Pons (tissue), 1 donor: ENCODE measurements around the gene ZNF14.
"Not testable (repeated sequence)": the region's sequence is repeated elsewhere in the genome, so short reads cannot be mapped to it uniquely, and the experiment has no call there.

Experiments used
- DNase-seq: peaks from one replicate; pipeline ENCODE4 v3.0.0-alpha.2; 2016; ENCODE audit warnings: low spot score

ZNF14 gene

DNA sequence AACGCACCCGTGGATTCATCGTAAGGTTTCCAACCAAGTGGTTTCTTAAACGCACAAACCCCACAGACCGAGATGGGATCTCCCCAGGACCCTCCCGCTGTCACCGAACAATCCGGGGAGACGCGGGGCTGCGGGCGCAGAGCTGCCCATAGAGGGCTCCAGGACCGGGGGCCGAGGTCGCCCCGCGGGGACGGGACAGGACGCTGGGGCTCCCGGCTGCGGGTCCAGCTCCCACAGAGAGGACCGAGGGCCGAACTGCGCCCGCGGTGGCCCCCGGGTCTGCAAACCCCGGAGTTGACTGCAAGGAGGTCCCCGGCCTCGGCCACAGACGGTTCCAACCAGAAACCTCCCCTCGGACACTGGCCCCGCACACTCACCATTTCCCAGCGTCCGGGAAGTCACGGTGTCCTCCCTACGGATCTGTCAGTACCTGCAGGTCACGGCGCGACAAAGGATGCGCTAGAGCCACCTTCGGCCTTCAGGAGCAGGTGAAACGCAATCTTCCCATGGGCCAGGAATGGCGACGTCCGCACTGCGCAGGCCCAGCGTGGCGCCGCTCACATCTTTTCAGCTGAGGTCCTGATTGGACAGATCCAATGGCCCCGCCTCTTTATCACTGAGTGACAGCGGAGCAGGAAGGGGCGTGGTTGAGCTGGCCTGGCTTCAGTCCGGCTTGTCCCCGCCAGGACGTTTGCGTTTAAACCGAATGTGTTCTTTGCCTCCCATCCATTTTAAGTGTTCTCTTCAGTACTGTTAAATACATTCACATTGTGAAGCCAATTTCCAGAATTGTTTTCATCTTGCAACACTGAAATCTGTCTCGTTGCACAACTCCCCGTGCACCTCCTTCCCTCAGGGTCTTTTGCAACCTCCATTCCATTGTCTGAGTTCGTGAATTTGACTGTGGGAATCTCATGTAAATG, at the start of gene ZNF14:
Gene ZNF14 (minus strand): TSS at position 534 of the 923 bp plus-strand sequence. CDS start 154 bp downstream, at position 380.
- peak; percentile 94 for DNase-seq

DNA sequence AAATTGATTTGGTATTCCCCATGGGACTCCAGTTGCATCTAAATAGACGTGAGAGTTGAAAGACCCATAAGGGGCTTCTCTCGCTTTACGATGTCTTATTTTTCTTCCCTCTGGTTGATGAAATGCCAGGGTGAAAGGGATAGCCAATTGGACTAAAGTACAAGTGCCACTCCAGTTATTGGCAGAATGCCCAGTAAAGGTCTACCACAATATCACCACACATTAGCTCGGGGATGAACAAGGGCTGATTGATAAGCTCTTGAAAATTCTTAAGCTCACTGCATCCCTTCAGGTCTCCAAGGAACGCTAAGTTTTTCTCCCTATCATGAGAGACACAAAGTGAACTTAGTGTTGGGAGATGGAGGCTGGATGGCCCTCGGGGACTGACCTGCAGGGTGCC, 48.9 kb upstream of the ZNF14 start:
- DNase-seq: peak; percentile 42

DNA sequence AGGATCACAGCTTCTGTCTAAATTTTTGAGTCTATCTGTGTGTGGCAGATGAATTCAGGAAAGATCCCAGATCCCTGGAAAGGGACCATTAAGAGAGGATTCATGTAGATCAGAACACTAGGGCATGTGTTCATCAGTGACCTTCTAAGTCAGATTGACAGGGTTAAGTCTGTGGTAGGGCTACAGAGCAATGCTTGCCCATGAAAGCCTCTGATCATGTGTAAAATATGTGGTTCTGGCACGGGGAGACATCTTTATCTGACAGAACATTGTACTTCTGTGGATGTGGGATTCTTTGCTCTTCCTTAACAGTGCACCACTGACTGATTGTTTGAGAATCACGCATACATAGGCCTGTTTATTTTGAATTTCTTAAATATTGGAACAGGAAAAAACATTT, 45.8 kb upstream of the ZNF14 start:
- no peak for DNase-seq

DNA sequence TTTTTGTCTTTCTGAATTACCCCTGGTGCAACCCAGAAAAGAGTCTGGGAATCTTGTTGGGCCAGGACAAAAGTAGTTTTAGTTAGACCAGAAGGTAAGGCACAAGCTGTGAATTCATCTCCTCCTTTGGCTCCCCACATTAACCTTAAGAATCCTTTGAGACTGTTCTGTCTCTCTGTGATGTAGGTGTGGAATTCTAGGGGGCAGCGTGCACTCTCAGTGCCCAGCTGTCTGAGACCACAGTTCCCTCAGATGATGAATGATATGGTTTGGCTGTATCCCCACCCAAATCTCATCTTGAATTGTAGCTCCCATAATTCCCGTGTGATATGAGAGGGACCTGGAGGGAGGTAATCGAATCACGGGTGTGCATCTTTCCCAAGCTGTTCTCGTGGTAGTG, 44.8 kb upstream of the ZNF14 start:
- DNase-seq: no peak

DNA sequence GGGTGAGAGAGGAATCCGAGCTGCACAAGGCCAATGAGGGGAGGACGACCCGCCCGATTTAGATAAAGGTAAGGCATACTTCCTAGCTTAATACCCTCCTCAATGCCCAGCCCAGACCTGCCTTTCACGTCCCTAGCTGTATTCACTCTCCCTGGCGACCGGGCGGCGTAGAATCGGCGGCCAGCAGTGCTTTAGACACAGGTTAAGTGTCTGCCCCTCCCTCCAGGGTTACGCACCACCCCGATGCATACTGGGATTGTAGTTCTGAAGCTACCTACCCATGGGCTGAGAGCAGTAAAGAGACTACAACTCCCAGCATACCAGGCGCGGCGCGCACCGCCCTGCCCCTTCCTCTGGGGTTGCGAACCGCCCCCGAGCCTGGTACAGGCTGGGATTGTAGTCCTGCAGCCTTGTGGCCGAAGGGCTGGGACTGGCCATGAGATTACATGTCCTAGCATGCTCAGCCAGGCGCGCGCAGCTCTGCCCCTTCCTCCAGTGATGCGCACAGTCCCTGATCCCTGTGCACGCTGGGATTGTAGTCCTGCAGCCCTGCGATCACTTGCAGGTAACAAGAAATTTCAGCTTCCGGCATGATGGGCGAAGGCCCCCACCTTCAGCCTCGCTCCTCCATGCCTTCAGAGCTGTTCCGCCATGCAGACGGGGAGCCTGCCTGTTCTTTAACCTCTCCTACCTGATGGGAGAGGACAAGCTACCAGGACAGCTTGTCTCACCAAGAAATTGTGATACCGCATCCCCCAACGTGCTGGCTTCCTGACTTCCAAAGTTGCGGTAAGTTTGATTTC, 43.5 kb upstream of the ZNF14 start:
- peak; percentile 99 for DNase-seq

DNA sequence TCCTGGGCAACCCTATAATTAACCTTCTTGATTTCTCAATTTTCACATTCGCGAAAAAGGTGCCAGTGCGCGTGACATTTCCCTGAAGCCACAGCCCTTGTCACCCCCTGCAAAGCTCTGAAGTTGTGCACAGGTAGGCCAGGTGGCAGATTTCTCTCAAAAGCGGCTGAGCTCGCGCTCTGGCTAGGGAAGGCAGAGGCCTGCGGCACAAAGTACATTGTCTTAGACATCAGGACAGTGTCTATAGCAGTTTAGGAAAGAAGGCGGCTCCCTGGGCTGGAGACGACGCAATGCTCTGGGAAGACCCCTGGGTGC, 42.9 kb upstream of the ZNF14 start:
- DNase-seq: peak; percentile 11

DNA sequence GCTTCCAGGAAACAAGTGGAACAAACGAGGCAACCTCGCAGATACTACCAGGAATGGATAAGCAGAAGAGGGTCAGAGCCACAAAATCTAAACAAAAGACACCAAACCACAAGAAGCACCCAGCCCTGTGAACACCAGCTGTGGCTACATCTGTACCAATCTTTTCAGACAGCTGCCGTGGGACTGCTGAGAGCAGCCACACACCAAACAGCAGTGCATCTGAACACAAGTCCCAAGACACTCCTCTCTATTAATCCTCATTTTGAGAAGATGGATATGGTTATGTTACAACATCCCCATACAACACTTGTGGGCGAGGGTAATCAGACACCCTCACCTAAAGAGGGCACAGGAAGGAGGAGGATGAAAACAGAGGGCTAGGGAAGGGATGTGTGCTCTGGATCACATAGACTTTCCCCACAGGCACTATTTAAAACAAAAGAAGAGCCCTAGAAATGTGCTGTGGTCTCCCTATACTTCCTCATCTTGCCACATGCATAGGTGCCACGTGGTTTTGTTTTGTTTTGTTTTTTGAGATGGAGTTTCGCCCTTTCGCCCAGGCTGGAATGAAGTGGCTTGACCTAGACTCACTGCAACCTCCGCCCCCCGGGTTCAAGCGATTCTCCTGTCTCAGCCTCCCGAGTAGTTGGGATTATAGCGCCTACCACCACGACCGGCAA, 41.6 kb upstream of the ZNF14 start:
- no peak for DNase-seq

DNA sequence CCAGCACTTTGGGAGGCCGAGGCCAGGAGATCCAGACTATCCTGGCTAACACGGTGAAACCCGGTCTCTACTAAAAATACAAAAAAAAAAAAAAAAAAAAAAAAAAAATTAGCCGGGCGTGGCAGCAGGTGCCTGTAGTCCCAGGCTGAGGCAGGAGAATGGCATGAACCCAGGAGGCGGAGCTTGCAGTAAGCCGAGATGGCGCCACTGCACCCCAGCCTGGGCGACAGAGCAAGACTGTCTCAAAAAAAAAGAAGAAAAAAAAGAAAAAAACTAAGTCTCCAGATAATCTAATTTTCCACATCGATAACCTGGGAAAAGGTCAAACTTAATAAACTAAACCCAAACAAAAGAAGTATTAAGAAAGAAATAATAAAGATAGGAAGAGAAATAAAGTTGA, 39.1 kb upstream of the ZNF14 start:
- DNase-seq: not testable (repeated sequence)

DNA sequence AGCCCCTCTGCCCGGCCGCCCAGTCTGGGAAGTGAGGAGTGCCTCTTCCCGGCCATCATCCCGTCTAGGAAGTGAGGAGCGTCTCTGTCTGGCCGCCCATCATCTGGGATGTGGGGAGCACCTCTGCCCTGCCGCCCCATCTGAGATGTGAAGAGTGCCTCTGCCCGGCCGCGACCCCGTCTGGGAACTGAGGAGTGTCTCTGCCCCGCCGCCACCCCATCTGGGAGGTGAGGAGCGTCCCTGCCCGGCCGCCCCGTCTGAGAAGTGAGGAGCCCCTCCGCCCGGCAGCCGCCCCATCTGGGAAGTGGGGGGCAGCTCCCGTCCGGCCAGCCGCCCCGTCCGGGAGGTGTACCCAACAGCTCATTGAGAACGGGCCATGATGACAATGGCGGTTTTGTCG, 37.1 kb upstream of the ZNF14 start:
- DNase-seq: not testable (repeated sequence)

DNA sequence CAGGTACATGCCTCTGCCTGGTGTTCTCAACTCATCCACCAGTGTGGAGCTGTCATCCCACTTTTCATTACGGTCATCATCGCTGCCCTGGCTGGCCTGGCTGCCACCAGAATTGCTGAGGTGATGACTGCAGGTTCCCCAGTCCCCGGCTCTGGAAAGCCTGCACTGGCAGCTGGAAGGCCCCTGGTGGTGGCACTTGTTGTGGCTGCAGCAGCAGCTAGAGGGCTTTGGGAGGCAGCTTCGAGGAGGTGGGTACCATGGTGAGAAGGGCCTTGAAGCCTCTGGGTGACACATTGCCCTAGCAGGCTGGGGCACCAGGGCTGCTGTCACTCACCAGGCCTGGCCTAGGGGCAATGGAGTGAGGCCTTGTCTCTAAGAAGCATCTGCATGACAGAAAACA, 25.3 kb upstream of the ZNF14 start:
- DNase-seq: no peak

DNA sequence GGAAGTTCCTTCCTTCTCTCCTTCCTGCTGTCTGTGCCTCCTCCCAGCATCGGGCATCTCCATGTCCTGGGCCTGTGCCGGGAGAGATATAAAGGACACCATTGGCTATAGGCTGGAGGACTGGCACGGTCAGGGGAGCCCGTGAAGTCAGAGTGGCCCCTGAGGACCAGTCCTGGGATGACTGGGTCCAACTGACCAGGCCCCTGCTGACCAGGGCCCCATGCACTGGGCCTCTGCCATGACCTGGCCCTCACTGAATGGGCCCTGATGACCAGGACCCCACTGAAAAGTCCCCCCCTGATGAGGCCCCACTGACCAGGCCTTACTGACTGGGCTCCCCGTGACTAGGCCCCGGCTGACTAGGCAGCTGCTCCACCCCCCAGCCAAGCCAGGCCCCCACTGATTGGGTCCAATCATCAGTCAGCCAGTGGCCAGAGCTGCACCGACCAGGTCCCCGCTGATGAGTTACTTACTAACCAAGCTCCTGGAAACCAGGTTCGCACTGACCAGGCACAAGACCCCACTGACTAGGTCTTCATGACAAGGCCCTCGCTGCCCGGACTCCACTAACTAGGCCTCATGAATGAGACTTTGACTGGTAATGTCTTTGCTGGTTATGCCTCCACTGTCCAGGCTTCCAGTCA, 20.0 kb upstream of the ZNF14 start:
- no peak for DNase-seq

DNA sequence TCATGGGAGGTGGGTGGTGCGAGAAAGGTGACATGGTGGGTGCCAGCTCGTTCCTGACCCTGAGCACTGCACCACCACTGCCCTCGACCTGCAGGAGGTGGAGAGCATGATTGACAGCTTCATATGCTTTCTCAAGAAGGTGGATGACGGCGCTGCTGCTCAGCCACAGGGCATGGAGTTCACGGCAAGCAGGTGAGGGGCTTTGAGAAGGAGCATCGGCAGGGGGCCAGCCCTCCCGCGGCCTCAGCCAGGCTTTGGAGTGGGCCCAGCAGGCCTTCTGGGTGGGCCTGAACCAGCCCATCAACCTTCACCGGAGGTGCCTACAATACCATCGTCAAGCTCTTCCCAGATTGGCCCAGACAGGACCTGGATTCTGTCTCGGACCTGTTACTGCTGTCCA, 18.9 kb upstream of the ZNF14 start:
- DNase-seq: no peak

DNA sequence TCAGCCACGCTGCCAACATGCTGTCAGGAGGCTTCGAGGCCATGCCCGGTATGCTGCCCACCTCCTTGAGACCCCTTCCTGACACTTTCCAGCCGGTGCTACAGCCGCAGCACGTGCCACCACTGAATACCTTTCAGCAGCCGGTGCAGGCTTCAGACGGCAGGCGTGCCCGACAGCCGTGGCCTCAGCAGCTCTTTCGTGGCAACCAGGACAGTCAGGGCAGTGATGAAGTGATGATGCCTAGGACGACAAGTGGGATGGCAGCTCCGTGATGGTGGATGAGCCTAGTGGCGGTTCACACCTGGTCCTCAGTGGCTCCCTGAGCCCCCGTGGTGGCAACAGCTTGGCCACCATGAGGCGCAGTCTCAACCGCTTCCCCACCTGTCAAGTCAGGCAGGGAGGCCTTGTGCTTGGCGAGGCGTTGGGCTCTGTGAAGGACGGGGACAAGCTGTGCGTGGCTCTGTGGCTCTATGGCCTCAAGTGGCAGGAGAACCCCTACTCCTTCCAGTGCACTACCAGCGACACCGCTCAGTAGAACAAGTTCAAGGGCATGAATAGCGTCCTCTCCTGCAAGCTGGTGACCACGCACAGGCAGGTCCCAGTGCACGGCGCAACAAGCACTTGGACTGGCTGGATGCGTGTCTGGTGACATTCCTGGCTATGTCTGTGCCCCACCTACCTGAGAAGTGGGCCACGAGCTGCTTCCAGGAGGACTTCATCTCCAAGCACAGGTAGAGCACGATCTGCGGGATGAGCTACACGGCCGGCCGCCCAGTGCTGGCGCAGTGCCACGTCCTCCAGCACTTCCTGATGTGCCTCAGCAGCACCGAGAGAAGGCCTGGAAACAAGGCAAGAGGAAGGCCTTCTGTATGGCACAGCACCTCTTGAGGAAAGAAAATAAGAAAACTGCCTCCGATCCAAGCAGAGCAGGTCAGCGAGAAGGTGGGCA, 18.2 kb upstream of the ZNF14 start:
- DNase-seq: no peak

DNA sequence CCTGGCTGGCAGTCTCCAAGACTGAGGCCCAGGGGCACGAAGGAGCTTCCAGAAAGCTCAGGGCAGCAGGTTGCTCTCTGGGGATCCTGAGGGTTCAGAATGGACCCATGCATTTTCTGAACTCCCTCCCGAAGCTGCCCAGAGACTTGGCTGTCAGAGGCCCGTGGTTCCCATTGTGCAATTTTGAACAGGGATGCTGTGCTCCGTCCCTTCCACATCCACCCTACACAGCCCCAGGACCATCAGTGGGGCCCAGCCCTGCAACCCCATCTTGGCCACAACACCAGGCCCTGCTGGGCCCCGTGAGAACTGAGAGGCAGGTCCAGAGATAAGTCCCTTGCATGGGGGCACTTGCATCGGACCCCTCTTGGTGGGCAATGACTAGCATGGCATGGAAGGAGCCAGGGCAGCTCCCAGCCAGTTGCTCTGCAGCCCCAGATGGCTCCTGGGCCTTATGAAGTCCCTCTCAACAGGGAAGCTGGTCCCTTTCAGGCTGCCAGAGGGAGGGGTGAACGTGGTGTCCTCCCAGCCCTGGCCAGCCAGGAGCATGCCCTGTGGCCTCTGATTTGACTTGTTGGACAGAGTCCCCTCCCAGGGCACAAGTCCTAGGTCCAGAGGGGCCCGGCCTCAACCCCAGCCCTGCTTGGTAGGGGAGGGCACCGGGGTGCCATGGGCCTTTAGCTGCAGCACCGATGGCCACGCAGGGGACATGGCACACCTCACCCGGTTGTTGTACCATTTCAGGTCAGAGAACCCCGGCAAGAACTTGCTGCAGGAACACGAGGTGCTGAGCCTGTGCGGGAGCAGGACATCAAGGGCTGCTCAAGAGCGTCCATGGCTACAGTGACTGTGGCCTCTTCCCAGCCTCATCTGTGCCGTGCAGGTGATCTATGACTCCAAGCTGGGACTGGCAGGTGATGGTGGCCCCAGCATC, 17.3 kb upstream of the ZNF14 start:
- DNase-seq: no peak

DNA sequence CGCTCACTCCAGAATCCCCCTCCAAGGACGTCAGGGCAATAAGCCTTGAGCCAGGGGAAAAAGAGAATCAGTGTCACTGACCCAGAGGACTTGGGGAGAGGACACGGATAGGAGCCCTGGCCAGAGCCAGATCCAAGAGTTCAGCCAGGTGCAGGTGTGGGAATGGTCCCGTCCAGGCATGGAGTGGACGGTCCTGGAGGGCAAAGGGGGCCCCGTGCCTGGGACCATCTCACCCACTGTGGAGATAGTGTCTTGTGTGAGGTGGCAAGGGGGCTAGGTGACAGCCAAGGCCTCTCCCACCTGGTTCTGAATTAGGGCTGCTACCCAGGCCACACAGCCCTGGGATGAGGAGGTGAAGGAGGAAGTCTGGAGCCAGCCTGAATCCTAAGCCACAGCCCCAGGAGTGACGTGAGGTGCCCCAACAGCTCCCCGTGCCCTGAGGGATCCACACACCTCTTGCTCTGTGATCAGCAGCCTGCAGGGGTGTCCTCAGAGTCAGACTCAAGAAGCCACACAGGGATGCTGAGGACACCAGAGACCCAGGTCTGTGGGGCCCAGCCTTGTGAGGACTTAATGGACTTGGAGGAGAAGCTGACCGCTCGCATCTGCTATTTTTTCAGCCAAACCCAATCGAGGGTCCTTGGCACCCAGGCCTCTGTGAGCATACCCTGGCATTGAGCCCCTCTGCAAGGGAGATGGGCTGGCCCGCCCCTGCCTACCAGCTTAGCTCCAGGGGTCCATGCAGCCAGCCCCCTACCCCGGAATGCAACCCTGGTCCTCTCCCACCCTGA, 16.4 kb upstream of the ZNF14 start:
- DNase-seq: no peak

DNA sequence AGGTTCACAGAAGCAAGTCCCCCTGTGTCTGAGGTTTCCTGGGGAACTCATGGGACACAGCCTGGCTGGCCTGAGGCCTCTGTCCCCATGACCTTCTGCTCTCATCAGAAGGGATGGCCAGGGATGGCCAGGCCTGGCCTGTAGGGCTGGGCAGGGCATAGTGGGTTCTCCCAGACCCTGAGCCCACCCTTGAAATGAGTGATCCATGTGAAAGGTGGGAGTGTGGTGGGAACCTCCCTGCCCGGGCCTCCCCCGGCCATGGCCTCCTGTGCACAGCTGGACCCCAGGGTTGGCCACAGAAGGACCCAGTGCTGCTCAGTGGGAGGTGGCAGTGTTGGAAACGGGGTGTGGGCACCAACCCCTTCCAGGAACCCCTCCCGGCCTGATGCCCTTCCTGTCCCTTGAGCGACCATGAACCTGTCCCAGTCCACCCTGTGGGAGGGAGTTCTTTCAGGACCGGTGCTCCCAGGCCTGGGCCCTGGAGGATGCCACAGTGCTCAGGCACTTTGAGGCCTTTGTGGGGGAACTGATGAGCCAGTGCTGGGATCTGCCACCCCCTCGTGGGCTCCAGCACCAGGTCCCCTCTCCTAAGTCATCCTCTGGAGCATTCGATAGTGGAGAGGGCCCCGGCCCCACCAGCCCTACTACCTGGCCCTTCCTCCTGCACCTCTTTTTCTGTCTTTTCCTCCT, 15.5 kb upstream of the ZNF14 start:
- no peak for DNase-seq

DNA sequence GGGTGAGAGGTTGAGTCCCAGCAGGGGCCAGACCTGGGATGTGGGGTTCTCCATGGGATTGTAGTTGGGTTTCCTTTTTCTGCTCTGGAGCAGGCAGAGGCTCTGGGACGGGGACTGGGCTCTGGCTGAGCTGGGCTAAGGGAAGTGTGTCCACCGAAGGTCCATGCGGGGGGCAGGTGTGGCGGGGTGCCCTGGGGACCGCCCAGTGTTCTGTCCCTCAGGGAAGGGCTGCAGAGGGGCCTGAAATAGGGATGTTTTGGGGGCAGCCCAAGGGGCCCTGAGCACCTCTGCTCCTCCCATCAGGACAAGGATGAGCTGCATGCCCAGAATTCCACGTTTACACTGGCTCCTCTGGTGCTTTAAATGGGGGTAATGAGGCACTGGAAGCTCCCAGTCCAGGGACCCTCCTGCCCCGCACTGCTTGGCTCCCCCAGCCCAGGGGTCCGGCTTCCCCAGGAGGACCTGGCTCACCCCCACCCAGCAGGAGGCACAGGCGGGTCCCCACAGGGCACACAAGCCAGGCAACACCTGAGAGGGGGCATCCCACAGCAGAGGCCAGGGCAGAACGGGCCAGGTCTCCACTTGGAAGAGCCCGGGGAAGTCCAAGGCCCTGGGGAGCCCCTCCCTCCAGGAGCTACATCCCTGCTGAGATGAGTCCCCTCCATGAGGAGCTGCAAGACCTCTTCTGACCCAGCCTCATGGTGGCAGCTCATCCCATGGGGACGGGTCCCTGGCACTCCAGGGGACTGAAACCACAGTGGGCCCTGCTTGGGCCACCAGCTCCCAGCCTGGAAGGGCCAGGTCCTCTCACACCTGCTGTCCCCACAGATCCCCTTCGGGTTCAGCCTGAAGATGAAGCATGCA, 14.7 kb upstream of the ZNF14 start:
- DNase-seq: no peak
